ENCODE data around the gene KIF3C.

Gene KIF3C

GRCh38 chr2:25982273-25982967 is at the start of gene KIF3C:
Gene KIF3C, minus strand, starts transcription at chr2:25982497. Its CDS starts 580 bp downstream, at chr2:25981917.
- H3K9me3 ChIP-seq (ENCODE audit: control insufficient read depth, insufficient read depth, low read depth, low read length), result no peaks in the 10 kb centered on the region
- H3K36me3 ChIP-seq (ENCODE audit: control insufficient read depth in 2 of 2, insufficient read depth in 1 of 2, low read length in 2 of 2), result peaks cover 0 to 7% of the 10 kb centered on the region in 2 experiments; a peak in 1 of 3 replicates
- POLR2A ChIA-PET, result interaction anchor here (0.8 to 2.9 kb wide), 6 partner anchors 9 to 54 kb away, joined by 3 to 12 read pairs (median 4); partner anchors contain the start of gene RAB10
- H3K4me1 ChIP-seq (ENCODE audit: control insufficient read depth, insufficient read depth, low read length), result peaks cover 8% of the 10 kb centered on the region
- peak within 1 kb of the TSS; percentile 71 for H3K4me3 ChIP-seq (ENCODE audit: low read depth, low read length)
- CTCF ChIA-PET, result interaction anchor here (0.5 to 2.0 kb wide), 5 partner anchors 9 to 163 kb away, joined by 3 to 7 read pairs (median 3); no protein-coding TSS in a partner anchor
- H3K27ac ChIP-seq (ENCODE audit: extremely low read depth, low read depth, low read length), result peak within 1 kb of the TSS; percentile 65; the same call in 1 of the 2 replicates
- TF ChIP-seq ZNF335 (tag by site-specific recombination; conservative IDR thresholded peaks at IDR 0.05) (peak; percentile 71), ZBTB48 (tag by site-specific recombination; IDR thresholded peaks at IDR 0.05) (0 out of 2 replicates have a peak, but pooled peaks have one; percentile 35), SP2 (tag by site-specific recombination; IDR thresholded peaks at IDR 0.05) (0 out of 2 replicates have a peak, but pooled peaks have one; percentile 14), ZNF280C (tag by site-specific recombination; IDR thresholded peaks at IDR 0.05) (no peak), ZNF2 (tag by site-specific recombination; IDR thresholded peaks at IDR 0.05) (no peak), ZBTB20 (tag by site-specific recombination; IDR thresholded peaks at IDR 0.05) (peak; percentile 91), ZNF48 (tag by site-specific recombination; IDR thresholded peaks at IDR 0.05) (no peak), ZBTB17 (tag by site-specific recombination; IDR thresholded peaks at IDR 0.05) (peak; percentile 76), ZNF621 (tag by site-specific recombination; IDR thresholded peaks at IDR 0.05) (no peak), PRDM4 (tag by site-specific recombination; IDR thresholded peaks at IDR 0.05) (no peak), MEIS1 (CRISPR knock-in tag; IDR thresholded peaks at IDR 0.05; ENCODE audit: borderline replicate concordance) (no peak), REPIN1 (tag by site-specific recombination; IDR thresholded peaks at IDR 0.05; ENCODE audit: low read depth) (no peak), ATF2 (tag by site-specific recombination; IDR thresholded peaks at IDR 0.05; ENCODE audit: low read depth) (no peak), ZNF24 (tag by site-specific recombination; IDR thresholded peaks at IDR 0.05) (0 out of 2 replicates have a peak, but pooled peaks have one; percentile 33), ZBTB1 (tag by site-specific recombination; IDR thresholded peaks at IDR 0.05) (no peak), ZNF211 (tag by site-specific recombination; IDR thresholded peaks at IDR 0.05; ENCODE audit: low read depth) (no peak), ZNF623 (tag by site-specific recombination; IDR thresholded peaks at IDR 0.05) (no peak), ZBTB26 (tag by site-specific recombination; optimal IDR thresholded peaks at IDR 0.05) (peak; percentile 71), YY1 (tag by site-specific recombination; IDR thresholded peaks at IDR 0.05) (no peak), ZNF580 (tag by site-specific recombination; IDR thresholded peaks at IDR 0.05) (no peak), ZNF366 (tag by site-specific recombination; conservative IDR thresholded peaks at IDR 0.05) (0 out of 2 replicates have a peak, but pooled peaks have one; percentile 15), ZNF138 (tag by site-specific recombination; IDR thresholded peaks at IDR 0.05; ENCODE audit: borderline replicate concordance) (no peak), BCL11A (tag by site-specific recombination; IDR thresholded peaks at IDR 0.05; ENCODE audit: low read depth) (no peak), ZNF677 (tag by site-specific recombination; IDR thresholded peaks at IDR 0.05) (no peak), ZNF571 (tag by site-specific recombination; IDR thresholded peaks at IDR 0.05) (no peak), ZNF10 (tag by site-specific recombination; IDR thresholded peaks at IDR 0.05) (no peak), ZNF658 (tag by site-specific recombination; IDR thresholded peaks at IDR 0.05) (no peak), ZNF514 (tag by site-specific recombination; IDR thresholded peaks at IDR 0.05) (no peak), KLF8 (tag by site-specific recombination; IDR thresholded peaks at IDR 0.05) (peak; percentile 47; the same call in 1 of the 2 replicates), TCF7L2 (IDR thresholded peaks at IDR 0.05; ENCODE audit: borderline replicate concordance, low read depth, low read length) (no peak), ZNF792 (tag by site-specific recombination; IDR thresholded peaks at IDR 0.05) (no peak), ZFP3 (tag by site-specific recombination; IDR thresholded peaks at IDR 0.05; ENCODE audit: low read depth) (no peak)

All from HEK293 (cell line).